ENCODE data around the gene FAM81A.

FAM81A gene

DNA sequence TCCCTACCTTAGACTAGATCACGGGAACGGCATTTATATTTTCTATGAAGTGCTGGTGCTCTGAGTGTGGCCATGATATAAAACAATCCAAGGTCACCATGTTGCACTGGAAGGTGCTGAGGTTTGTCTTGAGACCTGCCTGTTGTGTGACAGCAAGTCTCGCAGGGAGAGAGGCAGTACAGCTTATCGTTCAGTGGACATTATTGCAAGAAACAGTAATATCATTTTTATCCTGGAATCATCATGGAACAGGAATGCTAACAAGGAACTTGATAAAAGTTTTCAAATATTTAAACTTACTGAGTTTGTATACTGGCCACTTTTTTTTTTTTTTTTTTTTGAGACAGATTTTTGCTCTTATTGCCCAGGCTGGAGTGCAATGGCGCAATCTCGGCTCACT lies 133.6 kb downstream of the FAM81A start:
- no peak for DNase-seq (ENCODE audit: low spot score)
- FAIRE-seq = no peak
